TTC549 (cell line): Measurements from ENCODE around the gene FSCN2.

ENCODE experiments used
- FAIRE-seq: peaks from 2 replicates; lab custom pipeline; 2012; peaks lifted over from hg19 to GRCh38; lab: Jason Lieb, UNC

FSCN2 gene

DNA sequence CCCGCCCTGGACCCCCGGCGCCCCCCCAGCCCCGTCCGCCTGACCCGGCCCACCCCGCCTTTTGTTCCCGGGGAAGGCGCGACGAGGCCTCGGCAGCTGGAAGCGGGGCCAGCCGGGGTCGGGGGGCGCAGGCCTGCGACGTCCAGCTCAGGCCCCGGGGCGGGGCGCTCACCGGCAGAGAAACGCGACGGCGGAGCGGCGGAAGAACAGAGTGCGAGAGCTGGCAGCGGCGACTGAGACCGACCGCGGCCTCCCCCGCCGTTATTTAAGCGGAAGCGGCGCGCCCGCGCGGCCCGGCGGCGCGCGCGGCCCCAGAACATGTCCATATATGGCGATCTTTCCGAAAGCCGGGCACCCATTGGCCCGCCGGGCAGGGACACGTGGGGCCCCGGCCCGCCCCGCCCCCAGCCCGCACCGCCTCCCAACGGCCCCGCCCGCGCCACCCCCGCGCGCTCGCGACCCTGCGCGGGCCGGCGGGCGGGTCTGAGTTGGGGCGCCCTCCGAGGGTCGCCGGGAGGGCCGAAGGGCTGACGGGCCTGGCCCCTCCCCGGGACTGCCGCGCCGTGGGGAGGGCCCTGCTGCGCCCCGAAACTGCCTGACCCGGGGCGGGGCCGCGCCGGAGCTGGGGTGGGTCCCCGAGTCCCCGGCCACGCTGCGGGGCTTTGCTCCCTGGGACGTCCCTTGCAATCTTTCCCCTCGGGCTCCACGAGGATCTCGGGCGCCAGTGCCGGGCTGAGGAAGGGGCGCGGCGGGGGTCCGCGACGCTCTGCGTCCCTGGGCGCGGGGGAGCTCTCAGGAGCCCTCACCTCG is 15.4 kb upstream of the FSCN2 start, which contains the start of gene ACTG1:
Gene ACTG1, minus strand, starts transcription at position 238 of the 810 bp plus-strand sequence. CDS start 445 bp downstream, outside the sequence.
- no peak for FAIRE-seq

DNA sequence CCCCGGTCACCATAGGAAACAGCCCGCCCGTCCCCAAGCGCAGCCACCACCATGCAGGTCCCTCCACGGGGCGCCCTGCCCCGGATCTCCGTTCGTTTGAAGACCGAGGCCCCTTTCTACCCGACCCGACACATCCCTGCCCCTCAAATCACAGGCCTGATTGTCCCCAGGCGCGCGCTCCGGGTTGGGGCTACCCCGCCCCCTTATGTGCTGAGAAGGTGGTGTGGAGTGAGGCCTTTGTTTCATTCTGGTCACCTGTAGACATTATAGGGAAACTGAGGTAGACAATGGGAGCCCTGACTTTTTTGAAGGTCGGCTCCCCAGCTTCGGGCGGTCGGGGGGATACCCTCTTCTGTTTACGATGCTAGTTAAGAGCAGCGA is 14.8 kb upstream of the FSCN2 start:
- FAIRE-seq = no peak

DNA sequence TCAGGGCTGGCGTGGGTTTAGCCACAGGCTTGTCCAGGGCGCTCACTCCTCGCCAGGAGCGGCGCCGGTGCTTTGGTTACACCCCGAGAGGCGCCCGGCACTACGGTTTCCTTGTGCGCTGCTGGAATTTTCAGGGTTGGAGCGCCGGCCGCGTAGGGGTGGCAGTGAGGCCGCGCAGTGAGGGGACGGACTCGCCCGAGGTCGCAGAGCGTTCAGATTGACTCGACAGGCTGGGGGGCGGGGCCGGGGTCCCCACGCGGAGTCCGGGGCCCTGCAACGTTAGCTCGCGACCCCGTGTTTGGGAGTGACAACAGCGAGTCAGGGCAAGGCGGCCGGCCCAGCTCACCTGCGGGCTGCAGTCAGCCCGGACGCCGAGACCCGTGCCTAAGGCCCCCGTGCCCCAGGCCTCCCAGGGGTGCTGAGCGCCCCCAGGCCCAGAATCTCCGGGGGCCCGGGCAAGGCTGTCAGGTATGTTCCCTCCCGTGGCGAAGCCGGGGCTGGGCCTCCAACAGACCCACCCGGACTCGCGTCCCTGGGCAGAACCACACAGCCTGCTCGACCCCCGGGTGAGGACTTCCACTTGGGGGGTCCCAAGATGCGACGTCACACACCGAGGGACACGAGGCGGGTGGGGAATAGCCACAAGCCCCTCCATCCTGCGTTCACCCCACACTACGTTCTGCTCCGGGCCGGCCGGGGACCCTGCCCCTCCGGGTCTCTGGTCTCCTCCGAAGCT is 14.3 kb upstream of the FSCN2 start:
- no peak for FAIRE-seq

DNA sequence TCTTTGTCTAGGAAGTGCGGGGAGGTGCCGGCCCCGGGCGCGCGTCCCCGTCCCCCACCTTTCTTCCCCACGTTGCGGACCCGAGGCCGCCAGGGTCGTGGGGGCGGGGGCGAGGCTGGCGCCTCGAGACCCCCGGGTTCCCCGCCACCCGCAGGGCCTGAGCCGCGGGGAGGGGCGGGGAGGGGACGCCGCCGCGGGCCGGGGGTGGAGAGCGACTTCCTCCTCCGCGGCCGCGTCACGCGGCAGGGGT is 13.8 kb upstream of the FSCN2 start:
- FAIRE-seq = no peak

DNA sequence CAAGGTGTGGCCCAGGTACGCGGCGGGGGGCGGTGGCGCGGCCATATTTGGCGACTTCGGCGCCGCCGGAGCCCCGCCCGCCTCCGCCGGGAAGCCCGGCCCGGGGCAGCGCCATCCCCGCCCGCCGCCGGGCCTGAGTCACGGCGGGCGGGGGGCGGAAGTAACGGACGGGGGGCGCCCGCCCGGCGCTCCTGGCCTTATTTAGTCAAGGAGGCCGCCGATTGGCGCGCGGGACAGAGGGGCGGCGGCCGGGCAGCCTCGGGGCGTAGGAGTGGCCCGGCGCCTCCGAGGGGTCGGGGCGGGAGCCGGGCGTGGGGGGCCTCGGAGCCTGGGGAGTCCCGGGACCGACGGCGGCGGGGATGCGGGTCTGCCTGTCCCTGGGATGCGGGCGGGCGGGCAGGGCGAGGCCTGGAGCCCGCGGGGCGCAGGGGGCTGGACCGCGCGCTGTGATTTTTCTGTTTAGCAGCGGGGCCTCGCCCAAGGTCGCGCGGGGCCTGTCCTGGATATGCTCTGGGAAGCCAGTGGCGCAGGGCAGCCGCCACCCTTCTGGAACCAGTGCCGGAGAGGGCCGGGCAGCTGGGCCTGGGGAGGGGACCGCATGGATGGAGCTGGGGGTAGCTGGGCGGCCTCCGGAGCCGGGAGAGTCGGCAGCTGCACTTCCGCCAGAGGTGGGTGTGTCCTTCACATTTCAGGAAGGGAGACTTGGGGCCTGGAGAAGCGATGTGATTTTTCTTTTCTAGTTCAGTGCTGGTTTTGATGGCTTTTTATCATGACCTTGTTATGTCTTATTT is 13.2 kb upstream of the FSCN2 start:
- no peak for FAIRE-seq

DNA sequence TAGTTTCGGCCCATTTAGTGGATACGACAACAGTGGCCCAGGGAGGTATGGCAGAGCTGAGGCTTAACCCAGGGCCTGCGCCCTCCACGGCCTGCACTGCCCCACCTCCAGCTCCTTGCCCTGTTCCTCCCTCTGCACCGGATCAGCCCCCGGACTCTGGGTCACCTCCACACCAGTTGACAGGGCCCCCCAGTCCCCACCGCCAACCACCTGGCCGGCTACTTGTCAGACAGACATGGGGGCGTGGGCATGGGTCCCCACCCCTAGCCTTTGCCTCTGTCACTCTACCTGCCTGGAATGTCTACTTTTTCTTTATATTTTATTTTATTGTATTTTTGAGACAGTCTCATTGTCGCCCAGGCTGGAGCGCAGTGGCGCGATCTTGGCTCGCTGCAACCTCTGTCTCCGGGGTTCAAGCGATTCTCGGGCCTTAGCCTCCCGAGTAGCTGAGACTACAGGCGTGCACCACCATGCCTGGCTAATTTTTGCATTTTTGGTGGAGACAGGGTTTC is 12.6 kb upstream of the FSCN2 start:
- FAIRE-seq = no peak

DNA sequence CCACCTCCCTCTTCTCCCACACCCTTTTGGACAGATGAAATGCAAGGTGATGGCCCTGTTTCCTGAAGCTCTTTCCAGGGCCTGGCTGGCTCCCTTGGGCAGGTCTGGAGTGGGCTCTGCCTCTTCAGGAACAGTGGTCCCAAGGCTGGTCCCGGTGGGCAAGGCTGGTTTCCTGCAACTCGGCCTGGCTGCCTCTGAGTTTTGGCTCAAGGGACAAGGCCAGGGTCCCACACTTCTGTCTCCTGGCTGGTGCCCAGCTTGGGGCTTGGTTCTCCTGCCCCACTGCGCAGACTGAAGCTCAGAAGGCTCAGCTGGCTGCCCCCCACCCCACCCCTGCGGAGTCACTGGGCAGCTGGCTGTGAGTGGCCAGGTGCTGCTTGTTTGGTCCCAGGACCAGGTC is 11.7 kb upstream of the FSCN2 start:
- no peak for FAIRE-seq

DNA sequence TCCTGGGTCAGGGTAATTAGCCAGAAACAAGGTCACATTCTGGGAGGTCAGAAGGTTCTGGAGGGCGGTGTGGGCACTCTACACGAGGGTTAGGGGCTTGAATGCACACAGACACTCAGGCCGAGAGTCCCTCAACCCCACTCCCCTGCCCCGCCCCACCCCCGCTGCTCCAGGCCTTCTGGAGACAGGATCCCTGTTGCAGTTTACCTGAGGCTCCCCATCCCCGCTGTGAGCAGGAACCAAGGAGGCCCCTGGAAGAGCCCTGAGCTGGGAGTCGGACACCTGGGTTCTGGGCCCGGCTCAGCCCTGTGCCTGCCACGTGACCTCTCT is 11.2 kb upstream of the FSCN2 start:
- FAIRE-seq = no peak

DNA sequence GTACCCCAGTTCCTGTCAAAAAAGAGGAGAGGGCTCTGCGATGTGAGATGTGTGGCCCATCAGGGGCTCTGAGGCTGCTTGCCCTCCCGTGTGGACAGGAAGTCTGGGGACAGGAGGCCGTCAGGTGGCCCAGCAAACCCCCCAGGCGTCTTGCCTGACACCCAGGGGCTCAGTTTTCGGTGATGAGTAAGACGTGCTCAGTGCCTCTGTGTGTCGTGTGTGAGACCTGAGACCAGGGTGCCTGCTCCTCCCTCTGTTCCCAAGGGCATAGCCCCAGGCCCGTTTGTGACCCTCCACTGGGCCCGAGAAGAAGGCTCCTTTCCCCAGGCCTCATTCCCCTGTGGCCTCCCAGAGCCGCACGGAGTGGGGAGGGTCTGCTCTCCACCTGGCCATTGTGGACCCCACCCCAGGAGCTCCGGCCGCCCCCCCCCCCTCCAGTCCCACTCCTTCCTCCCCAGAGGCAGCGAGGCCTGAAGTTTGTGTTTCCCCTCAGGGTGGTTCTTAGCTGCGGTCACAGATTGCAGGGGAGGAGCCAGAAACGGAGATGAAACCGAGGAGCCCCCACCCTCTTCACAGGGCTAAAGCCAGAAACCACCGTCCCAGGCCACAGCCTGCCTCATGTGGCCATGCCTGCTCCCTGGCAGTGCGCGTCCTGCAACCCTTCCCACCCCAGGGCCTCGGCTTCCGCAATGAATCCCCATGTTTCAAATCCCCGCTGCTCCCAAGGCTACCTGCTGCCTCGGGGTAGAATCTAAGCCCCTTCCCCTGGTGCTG is 10.7 kb upstream of the FSCN2 start:
- no peak for FAIRE-seq

DNA sequence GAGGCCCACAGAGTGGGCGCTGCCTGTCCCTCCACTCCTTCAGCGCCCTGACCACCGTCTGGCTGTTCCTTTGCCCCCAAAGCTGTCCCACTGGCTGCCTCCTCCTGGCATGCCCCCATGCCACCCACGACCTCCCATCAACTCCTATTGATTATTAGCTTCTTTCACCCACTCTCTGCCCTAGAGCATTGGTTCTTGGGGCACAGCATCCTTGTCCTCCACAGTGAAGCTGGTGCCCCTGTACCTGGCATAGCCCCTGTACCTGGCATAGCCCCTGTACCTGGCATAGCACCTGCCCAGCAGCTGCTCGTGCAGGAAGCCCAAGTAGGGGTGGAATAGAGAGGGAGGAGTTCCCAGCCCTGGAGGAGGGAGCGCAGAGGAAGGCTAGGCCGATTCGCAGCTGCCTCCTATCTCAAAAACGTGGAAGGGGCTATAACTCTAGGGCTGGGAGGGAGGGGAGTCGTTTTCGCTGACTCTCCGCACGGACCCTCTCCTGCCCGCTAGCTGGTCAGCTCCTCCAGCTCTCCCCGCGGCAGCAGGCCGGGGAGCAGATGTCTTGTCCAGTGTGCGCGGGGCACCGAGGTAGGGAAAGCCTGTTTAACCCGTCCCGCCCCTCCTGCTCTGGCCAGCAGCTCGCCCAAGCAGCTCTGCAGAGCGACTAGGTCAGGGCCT is 9.9 kb upstream of the FSCN2 start:
- no peak for FAIRE-seq

DNA sequence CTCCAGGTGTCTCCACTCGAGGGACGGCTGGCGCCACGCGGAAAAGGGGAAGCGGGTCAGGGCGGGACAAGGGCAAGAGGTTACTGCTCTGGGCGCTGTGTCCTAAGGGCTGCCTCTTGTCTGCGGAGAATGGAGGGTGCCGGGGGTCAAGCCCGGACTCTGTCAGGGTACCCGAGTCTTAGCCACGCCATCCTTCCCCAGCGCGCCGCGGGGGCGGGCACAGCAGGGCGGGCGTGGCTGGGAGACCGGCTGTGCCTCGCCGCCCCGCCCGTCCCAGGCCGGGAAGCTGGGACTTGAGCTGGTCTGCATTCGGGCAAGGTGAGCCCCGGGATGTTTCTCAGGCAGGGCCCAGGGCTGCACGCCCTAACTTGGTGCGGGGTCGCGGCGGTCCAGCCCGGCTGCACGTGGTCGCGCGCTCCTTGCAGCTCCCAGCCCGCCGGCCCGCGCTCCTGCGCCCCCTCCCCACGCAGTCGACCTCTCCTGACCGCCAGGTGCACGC is 9.3 kb upstream of the FSCN2 start:
- FAIRE-seq = no peak

DNA sequence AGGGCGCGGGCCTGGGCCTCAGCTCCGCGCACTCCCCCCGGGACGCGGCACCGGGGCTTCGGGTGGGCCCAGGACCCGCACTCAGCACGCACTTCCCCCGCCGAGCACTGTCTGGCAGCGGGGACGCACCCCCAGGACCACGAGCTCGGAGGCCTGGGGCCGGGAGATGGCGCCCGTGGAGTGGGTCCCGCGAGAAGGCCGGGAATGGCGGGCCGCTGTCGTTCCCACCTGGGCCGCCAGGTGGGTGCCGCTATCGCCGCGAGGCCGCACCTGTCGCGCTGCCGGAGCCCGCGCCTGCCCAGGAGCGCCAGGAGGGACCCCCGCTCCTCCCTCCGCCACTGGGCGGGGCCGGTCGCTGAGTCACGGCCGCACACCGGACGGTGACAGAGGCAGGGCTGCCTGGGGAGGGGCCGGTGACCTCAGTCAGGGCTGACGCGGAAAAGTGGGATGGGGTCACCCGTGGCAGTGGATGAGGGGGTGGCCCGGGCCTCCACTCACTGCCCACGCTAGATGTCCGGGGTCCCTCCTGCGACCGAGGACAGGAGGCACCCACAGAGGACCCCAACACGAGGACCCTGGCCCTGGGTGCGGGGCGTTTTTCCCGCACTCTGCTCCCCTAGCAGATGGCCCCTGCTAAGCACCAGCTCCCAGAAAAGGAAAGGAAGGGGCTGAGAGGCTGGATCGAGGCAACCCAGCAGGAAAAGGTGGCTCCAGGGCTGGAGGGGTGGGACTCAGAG is 8.7 kb upstream of the FSCN2 start:
- no peak for FAIRE-seq

DNA sequence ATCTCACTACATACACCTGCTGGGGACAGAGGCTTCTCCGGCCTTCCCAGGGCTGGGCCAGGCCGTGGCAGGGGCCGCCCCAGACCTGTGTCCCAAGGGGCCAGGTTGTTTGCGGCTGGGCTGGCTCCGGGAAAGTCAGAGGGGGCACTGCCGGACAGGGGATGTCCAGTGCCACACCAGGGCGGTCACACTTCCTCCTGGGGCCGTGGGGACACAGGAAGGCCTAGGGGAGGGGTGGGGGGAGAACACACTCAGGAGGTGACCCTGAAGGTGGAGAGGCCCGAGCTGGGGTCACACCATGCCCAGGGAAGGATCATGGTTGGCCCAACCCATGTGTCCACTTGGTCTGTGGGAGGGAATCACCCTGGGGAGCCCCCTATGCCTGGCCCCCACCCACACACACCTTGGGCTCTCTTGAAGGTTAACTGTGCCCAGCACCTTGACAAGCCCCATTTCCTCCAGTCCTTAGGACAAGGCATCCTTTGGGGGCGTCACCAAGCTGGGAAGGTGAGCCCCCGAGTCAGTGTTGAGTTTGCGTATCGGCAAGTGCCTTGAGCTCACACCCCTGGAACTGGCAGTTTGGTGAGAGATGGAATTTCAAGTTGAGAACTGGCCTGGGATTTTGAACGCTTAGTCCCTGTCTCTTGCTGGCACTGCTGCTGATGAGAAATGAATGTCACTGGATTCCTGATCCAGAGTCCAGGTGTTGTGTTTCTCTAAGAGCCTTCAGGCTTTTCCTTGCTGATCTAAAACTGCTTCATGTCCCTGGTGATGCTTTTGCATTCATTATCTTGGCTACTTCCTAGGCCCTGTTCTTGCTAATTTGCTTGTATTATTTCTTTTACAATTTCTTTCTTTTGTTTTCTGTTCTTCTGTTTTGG is 7.9 kb upstream of the FSCN2 start:
- no peak for FAIRE-seq

DNA sequence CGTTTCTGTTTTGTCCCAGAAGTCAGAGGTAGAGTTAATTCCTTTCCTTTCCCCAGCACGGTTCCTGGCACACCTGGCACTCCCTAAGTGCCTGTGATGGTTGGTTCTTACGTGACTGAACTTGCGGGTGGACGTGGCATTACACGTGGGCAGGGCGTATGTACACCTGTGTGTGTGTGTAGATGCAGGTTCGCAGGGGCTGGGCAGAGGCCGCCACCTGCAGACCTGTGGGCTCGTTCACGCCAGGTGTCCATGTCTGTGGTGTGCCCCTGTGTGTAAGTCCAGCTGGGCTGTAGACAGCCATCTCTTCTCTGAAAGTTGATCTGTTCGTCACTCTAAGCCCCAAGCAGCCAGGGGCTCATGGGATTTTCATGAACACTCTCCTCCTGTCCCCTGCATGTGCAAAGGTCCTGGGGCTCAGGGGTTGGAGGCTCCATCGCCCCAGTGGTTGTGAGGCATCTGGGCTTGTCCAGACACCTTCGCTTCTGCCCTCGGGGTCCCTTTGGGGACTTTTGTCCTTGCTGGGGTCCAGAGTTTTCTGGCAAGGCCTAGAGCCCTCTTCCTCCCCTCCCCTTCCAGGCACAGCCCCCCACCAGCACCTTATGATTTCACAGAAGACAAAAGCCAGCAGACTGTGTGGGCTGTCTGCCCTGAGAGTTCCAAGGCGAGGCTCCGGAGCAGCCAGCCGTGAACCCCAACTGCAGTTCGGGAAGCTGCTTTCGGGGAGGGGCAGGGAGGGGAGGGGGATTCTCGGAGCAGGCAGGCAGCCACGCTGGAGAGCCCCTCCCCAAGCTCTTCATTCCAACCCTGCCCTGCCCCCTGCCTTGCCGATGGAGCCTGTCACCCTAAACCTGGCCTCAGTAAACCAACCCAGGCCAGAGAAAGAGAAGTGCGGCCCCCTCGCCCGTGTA is 5.4 kb upstream of the FSCN2 start:
- FAIRE-seq = no peak

DNA sequence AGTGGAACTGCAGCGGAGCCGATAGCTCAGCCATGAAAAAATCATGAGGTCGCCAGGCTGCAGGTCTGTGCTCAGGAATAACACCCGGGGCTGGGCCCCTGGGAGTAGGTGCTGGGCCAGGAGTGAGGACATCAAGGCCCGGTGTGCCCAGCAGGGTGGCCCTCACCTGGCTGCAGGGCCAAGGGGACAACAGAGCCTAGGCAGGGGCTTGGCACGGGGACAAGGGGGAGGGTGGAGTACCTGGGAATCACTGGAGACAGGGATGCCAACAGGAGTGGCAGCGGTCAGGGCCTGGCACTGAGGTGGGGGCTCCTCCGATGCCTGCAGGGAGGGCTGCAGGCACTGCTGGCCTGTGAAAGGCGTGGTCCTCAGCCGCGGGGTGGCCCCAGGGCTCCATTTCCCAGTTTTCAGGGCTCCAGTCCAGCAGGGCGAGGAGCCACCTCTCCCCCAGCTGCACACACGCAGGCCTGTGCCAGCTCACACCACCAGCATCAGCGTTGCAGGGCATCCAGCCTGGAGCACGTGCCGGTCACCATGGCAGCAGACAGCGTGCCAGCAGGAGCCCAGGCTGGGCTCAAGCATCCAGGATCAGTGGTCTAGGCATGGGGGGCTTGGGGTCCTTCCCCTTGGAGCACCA is 4.7 kb upstream of the FSCN2 start:
- FAIRE-seq = no peak

DNA sequence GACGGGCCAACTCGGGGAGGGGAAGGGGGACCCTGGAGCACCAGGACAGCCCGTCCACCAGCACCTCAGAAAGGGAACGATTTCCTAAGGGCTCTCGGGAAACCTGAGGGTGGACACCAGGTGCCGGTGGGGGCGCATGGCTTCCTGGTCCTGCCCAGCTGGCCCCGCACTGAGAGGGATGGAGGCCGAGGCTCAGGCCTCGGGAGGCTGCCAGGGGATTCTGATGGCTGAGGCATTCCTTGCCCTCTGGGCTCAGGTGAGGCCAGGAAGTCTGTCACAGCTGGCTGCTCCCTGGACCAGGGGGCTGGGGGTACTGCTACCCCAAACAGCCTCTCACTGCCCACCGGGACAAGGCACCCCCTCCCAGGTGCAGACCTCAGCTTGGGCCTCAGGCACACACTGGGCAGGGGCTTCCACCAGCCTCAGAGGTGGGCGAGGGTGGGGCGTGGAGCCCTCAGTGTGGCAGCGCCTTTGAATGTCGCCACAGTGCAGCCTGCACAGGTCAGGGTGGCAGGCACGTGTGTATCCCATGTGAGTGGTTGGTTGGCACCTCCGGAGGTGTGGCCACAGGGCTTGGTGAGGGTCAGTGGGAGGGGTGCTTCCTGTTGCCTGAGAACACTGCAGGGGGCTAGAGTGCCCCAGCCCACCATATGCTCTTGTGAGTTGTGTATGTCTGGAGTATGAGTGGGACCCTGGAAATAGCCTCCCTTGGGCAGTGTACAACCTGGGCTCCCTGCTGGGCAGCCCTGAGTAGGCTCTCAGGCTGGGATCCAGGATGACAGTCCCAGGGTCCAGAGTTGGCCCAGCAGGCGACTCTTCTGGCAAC is 3.9 kb upstream of the FSCN2 start:
- no peak for FAIRE-seq

DNA sequence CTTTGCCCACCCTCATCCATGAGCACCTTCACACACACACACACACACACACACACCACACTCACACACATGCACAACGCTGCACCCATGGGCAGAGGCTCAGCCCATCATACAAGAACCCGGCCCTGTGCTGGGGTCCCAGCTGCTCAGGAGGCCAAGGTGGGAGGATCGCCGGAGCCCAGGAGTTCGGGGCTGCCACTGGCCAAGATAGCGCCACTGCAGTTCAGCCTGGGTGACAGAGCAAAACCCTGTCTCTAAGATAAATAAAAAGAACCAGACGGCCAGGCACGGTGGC is 3.4 kb upstream of the FSCN2 start:
- no peak for FAIRE-seq
